ENCODE data around the gene ZNF324. TPM values are rescaled to one million over a fixed set of nuclear protein-coding genes. Genes with fewer than 3 reads are reported as not detected.

Gene ZNF324
- total and polyA plus RNA-seq, 2 of the 8 experiments (the other 6 are each of a cell fraction or from before 2014, with no cell fraction given) = 5.1 to 5.8 TPM

DNA sequence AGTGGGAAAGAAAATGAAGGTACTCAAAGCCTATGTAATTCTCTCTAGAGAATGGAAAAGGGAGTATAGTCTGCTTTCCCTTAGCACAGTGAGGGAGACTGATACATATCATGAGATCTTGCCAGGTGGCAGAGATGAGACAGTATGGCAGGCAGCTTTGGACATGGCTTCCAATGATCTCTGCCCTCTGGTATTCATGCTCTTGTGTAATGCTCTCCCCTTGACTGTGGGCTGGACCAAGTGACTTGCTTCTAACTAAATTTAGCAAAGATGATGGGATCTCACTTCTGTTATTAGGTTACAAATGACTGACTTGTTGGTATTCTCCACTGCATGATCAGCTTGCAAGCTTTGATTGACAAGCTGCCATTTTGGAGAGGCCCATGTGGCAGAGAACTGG is 37.1 kb upstream of the ZNF324 start:
- no peak for DNase-seq (ENCODE audit: low read depth in 1 of 2, low spot score in 2 of 2)
- Histone ChIP-seq H3K4ac (replicated peaks; ENCODE audit: insufficient read length, low read depth, low read length) (no peak overlapping the region), H3K36me3 (ENCODE audit: control insufficient read depth in 2 of 4, insufficient read depth in 4 of 4, low read length in 3 of 4) (peaks cover 6 to 34% (median 21%) of the 10 kb centered on the region in 4 experiments; a peak in 7 of 8 replicates), H4K8ac (ENCODE audit: extremely low read depth, insufficient read depth, low read length) (no peak overlapping the region), H2AFZ (ENCODE audit: low read length) (no peak overlapping the region), H2BK120ac (replicated peaks; ENCODE audit: low read depth, low read length) (no peak overlapping the region), H3K23me2 (ENCODE audit: low read depth, low read length) (no peaks in the 10 kb centered on the region), H3K27ac (ENCODE audit: low read depth, low read length) (no peak overlapping the region), H4K5ac (ENCODE audit: insufficient read length, low read depth, low read length) (no peak overlapping the region), H3K9ac (replicated peaks in 1 of 4; ENCODE audit: extremely low read depth in 1 of 4, low read depth in 3 of 4, low read length in 3 of 4) (no peak overlapping the region), H3K4me1 (replicated peaks in 1 of 4; ENCODE audit: control insufficient read depth in 3 of 4, insufficient read depth in 4 of 4, low read length in 3 of 4) (no peaks in the 10 kb centered on the region), H3K79me1 (ENCODE audit: low read depth, low read length) (no peaks in the 10 kb centered on the region), H2BK20ac (ENCODE audit: low read length) (no peak overlapping the region), H3K4me3 (ENCODE audit: extremely low read depth in 1 of 4, insufficient read depth in 2 of 4, low read depth in 3 of 4, low read length in 4 of 4) (no peak overlapping the region), H3K23ac (ENCODE audit: insufficient read length) (no peak overlapping the region), H3K9me3 (ENCODE audit: insufficient read depth in 2 of 2, low read depth in 1 of 2, low read length in 1 of 2) (peaks cover 78 to 88% of the 10 kb centered on the region in 2 experiments), H4K20me1 (replicated peaks in 1 of 2; ENCODE audit: control insufficient read depth in 1 of 2, insufficient read depth in 2 of 2, low read length in 2 of 2) (no peaks in the 10 kb centered on the region), H3K18ac (ENCODE audit: extremely low read depth, low read length) (no peak overlapping the region), H3K4me2 (ENCODE audit: insufficient read depth in 1 of 2, low read depth in 2 of 2, low read length in 2 of 2) (no peak overlapping the region), H2AK5ac (ENCODE audit: low read depth, low read length) (no peak overlapping the region), H2BK5ac (ENCODE audit: low read depth, low read length) (no peak overlapping the region), H2BK15ac (ENCODE audit: low read length) (no peak overlapping the region), H3K79me2 (ENCODE audit: control insufficient read depth in 1 of 2, insufficient read depth in 2 of 2, low read length in 2 of 2) (no peaks in the 10 kb centered on the region; a peak in 1 of 4 replicates), H4K91ac (replicated peaks; ENCODE audit: insufficient read length, low read length) (no peak overlapping the region), H3K14ac (ENCODE audit: insufficient read length) (no peak overlapping the region), H3K27me3 (replicated peaks in 1 of 4; ENCODE audit: control insufficient read depth in 3 of 4, extremely low read depth in 1 of 4, insufficient read depth in 3 of 4, low read length in 3 of 4) (no peaks in the 10 kb centered on the region), H2BK12ac (ENCODE audit: low read depth, low read length) (no peak overlapping the region), H3K56ac (replicated peaks; ENCODE audit: insufficient read length, low read depth, low read length) (no peak overlapping the region)
- no peak for FAIRE-seq
- ChIA-PET POLR2A (ENCODE audit: partially characterized antibody) (interaction anchor here (0.8 to 1.7 kb wide), 2 partner anchors 17 to 34 kb away, joined by 3 read pairs; partner anchors contain the start of gene RNF225), CTCF (ENCODE audit: partially characterized antibody) (interaction anchor here (1.0 to 1.4 kb wide), 2 partner anchors 38 to 151 kb away, joined by 3 read pairs; no protein-coding TSS in a partner anchor)
- TF ChIP-seq TBP (IDR thresholded peaks at IDR 0.05; ENCODE audit: low read depth, low read length) (no peak), CBX5 (IDR thresholded peaks at IDR 0.05; ENCODE audit: low read depth, low read length) (no peak), POU5F1 (IDR thresholded peaks at IDR 0.05; ENCODE audit: low read depth, low read length) (no peak), GTF2F1 (IDR thresholded peaks at IDR 0.05; ENCODE audit: borderline replicate concordance, low read depth, low read length) (no peak), SIN3A (conservative IDR thresholded peaks at IDR 0.05 in 1 of 2, IDR thresholded peaks at IDR 0.05 in 1 of 2; ENCODE audit: low read depth in 1 of 2, low read length in 2 of 2) (no peak), RNF2 (IDR thresholded peaks at IDR 0.05; ENCODE audit: borderline replicate concordance, low read depth, low read length, missing control alignments, poor library complexity, severe bottlenecking) (no peak), TAF7 (optimal IDR thresholded peaks at IDR 0.05; ENCODE audit: borderline replicate concordance, low read depth, low read length) (no peak), KDM5A (IDR thresholded peaks at IDR 0.05; ENCODE audit: low read length) (no peak), SIX5 (IDR thresholded peaks at IDR 0.05; ENCODE audit: low read depth, low read length) (no peak), CHD2 (IDR thresholded peaks at IDR 0.05; ENCODE audit: low read length) (no peak), CHD1 (IDR thresholded peaks at IDR 0.05; ENCODE audit: low read depth, low read length) (no peak), SP4 (IDR thresholded peaks at IDR 0.05; ENCODE audit: low read length) (no peak), MAFK (IDR thresholded peaks at IDR 0.05; ENCODE audit: low read depth, low read length) (no peak), HDAC6 (IDR thresholded peaks at IDR 0.05; ENCODE audit: low read depth, low read length) (no peak)
- TF ChIP-seq, protein P1, sequence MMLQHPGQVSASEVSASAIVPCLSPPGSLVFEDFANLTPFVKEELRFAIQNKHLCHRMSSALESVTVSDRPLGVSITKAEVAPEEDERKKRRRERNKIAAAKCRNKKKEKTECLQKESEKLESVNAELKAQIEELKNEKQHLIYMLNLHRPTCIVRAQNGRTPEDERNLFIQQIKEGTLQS (IDR thresholded peaks at IDR 0.05; ENCODE audit: insufficient read depth, low read depth, low read length) = no peak
